ENCODE results near the gene JOSD2. TPM values are rescaled to one million over a fixed set of nuclear protein-coding genes. Genes with fewer than 3 reads are reported as not detected.
"Not testable (repeated sequence)": the region's sequence is repeated elsewhere in the genome, so short reads cannot be mapped to it uniquely, and the experiment has no call there.

JOSD2 gene
- total RNA-seq, 1 donor from 2014 or later = 18.9 TPM

GRCh38 chr19:50478901-50479715, 31.9 kb downstream of the JOSD2 start:
- peak; percentile 21 to 52 for DNase-seq (ENCODE audit: low read depth in 2 of 2)

GRCh38 chr19:50477751-50478515, 33.1 kb downstream of the JOSD2 start:
- no peak for DNase-seq (ENCODE audit: low read depth in 2 of 2)

- DNase-seq (ENCODE audit: low read depth in 2 of 2) = no peak
These were observed 34.1 kb downstream of the JOSD2 start for GRCh38 chr19:50476907-50477238.

GRCh38 chr19:50476224-50476906, 34.6 kb downstream of the JOSD2 start, which contains the start of the genes EMC10 and GARIN5A:
TSS of gene EMC10 (plus strand) at chr19:50476507. CDS start at chr19:50476545, 38 bp downstream.
TSS of gene GARIN5A (minus strand) at chr19:50476848. CDS start at chr19:50476388, 460 bp downstream.
- peak; percentile 88 to 95 for DNase-seq (ENCODE audit: low read depth in 2 of 2)

- DNase-seq (ENCODE audit: low read depth in 2 of 2) = no peak
These were observed 35.2 kb downstream of the JOSD2 start for GRCh38 chr19:50475736-50476223.

- no peak for DNase-seq (ENCODE audit: low read depth in 2 of 2)
These were observed 35.9 kb downstream of the JOSD2 start for GRCh38 chr19:50475101-50475568.

GRCh38 chr19:50473336-50473735, 37.7 kb downstream of the JOSD2 start:
- DNase-seq (ENCODE audit: low read depth in 2 of 2) = not testable (repeated sequence)

GRCh38 chr19:50468818-50469217, 42.2 kb downstream of the JOSD2 start:
- DNase-seq (ENCODE audit: low read depth in 2 of 2) = no peak

GRCh38 chr19:50467566-50467965, 43.4 kb downstream of the JOSD2 start:
- DNase-seq (ENCODE audit: low read depth in 2 of 2) = no peak

GRCh38 chr19:50466706-50467039, 44.3 kb downstream of the JOSD2 start:
- DNase-seq (ENCODE audit: low read depth in 2 of 2) = no peak

- DNase-seq (ENCODE audit: low read depth in 2 of 2) = peak; percentile 7 to 17
These were observed 44.8 kb downstream of the JOSD2 start for GRCh38 chr19:50465986-50466705.

- DNase-seq (ENCODE audit: low read depth in 2 of 2) = no peak
These were observed 46.0 kb downstream of the JOSD2 start for GRCh38 chr19:50465000-50465399.

GRCh38 chr19:50464348-50464747, 46.6 kb downstream of the JOSD2 start:
- DNase-seq (ENCODE audit: low read depth in 2 of 2) = no peak

GRCh38 chr19:50462970-50463369, 48.0 kb downstream of the JOSD2 start:
- no peak for DNase-seq (ENCODE audit: low read depth in 2 of 2)

GRCh38 chr19:50461066-50461875, 49.7 kb downstream of the JOSD2 start:
- peak; percentile 48 to 70 for DNase-seq (ENCODE audit: low read depth in 2 of 2)

- DNase-seq (ENCODE audit: low read depth in 2 of 2) = no peak
These were observed 50.7 kb downstream of the JOSD2 start for GRCh38 chr19:50460161-50460765.

- no peak for DNase-seq (ENCODE audit: low read depth in 2 of 2)
These were observed 51.4 kb downstream of the JOSD2 start for GRCh38 chr19:50459638-50460037.

GRCh38 chr19:50459067-50459456, 51.9 kb downstream of the JOSD2 start:
- no peak for DNase-seq (ENCODE audit: low read depth in 2 of 2)

- DNase-seq (ENCODE audit: low read depth in 2 of 2) = no peak
These were observed 52.5 kb downstream of the JOSD2 start for GRCh38 chr19:50458396-50459066.

Measured in dermis microvascular lymphatic vessel endothelial cell (primary cell).